NCI-H446 treated with DMSO at 0.1 percent for 48 hours (cell line): ENCODE data around the gene PCDHGB5.

Experiments
- DNase-seq: peaks from one replicate; lab custom pipeline; 2025; lab: John Stamatoyannopoulos, UW

PCDHGB5 gene

GRCh38 chr5:141441571-141442170, 43.9 kb downstream of the PCDHGB5 start:
- DNase-seq = no peak
